Activated naive CD4-positive, alpha-beta T cell treated with anti-CD3 and anti-CD28 coated beads, Interleukin-2, amount 50 U/mL, for 24 hours (primary cell): ENCODE results near the gene GPATCH4.
"Not testable (repeated sequence)": the region's sequence is repeated elsewhere in the genome, so short reads cannot be mapped to it uniquely, and the experiment has no call there.

ENCODE experiments used
- H3K27ac Mint-ChIP-seq: one replicate; pipeline ENCODE4 v1.8.0; 2021; ENCODE audit warnings: mild to moderate bottlenecking, mixed read lengths
- H3K27me3 Mint-ChIP-seq: one replicate; pipeline ENCODE4 v1.8.0; 2021; ENCODE audit warnings: mixed read lengths
- H3K36me3 Mint-ChIP-seq: one replicate; pipeline ENCODE4 v1.8.0; 2021; ENCODE audit warnings: mixed read lengths
- H3K4me1 Mint-ChIP-seq: one replicate; pipeline ENCODE4 v1.8.0; 2021; ENCODE audit warnings: mixed read lengths
- H3K4me3 Mint-ChIP-seq: one replicate; pipeline ENCODE4 v1.8.0; 2021; ENCODE audit warnings: mild to moderate bottlenecking, mixed read lengths
- H3K9me3 Mint-ChIP-seq: one replicate; pipeline ENCODE4 v1.8.0; 2021; ENCODE audit warnings: mixed read lengths

Gene GPATCH4

GRCh38 chr1:156638189-156638985 lies 37.1 kb upstream of the GPATCH4 start:
- Mint-ChIP-seq H3K27me3 (peaks cover 63% of the 10 kb centered on the region), H3K4me1 (peaks cover 21% of the 10 kb centered on the region), H3K9me3 (no peaks in the 10 kb centered on the region), H3K36me3 (peaks cover 2% of the 10 kb centered on the region), H3K27ac (no peak overlapping the region), H3K4me3 (no peak overlapping the region)

GRCh38 chr1:156632355-156632754 lies 31.1 kb upstream of the GPATCH4 start:
- Mint-ChIP-seq H3K27me3 (peaks cover 37% of the 10 kb centered on the region), H3K27ac (no peak overlapping the region), H3K9me3 (no peaks in the 10 kb centered on the region), H3K4me3 (no peak overlapping the region), H3K36me3 (peaks cover 2% of the 10 kb centered on the region), H3K4me1 (no peaks in the 10 kb centered on the region)

- H3K9me3 Mint-ChIP-seq, H3K4me1 Mint-ChIP-seq, H3K36me3 Mint-ChIP-seq, H3K27ac Mint-ChIP-seq, H3K4me3 Mint-ChIP-seq: not testable (repeated sequence)
- H3K27me3 Mint-ChIP-seq = peaks cover 35% of the 10 kb centered on the region
Measured at GRCh38 chr1:156631152-156631551, 29.9 kb upstream of the GPATCH4 start.

GRCh38 chr1:156629823-156630449 lies 28.7 kb upstream of the GPATCH4 start:
- Mint-ChIP-seq H3K4me3 (no peak overlapping the region), H3K9me3 (no peaks in the 10 kb centered on the region), H3K36me3 (no peaks in the 10 kb centered on the region), H3K4me1 (peaks cover 7% of the 10 kb centered on the region), H3K27ac (no peak overlapping the region), H3K27me3 (peaks cover 35% of the 10 kb centered on the region)

GRCh38 chr1:156627313-156627880 lies 26.1 kb upstream of the GPATCH4 start:
- Mint-ChIP-seq H3K9me3 (no peaks in the 10 kb centered on the region), H3K4me3 (no peak overlapping the region), H3K36me3 (no peaks in the 10 kb centered on the region), H3K4me1 (peaks cover 7% of the 10 kb centered on the region), H3K27ac (no peak overlapping the region), H3K27me3 (peaks cover 28% of the 10 kb centered on the region)

GRCh38 chr1:156626079-156626438 lies 24.8 kb upstream of the GPATCH4 start:
- Mint-ChIP-seq H3K36me3 (no peaks in the 10 kb centered on the region), H3K9me3 (no peaks in the 10 kb centered on the region), H3K27me3 (peaks cover 27% of the 10 kb centered on the region), H3K27ac (no peak overlapping the region), H3K4me3 (peak overlapping the region; percentile 87), H3K4me1 (peaks cover 7% of the 10 kb centered on the region)

- peaks cover 7% of the 10 kb centered on the region for H3K4me1 Mint-ChIP-seq
- H3K27ac Mint-ChIP-seq = peak overlapping the region; percentile 43
- H3K4me3 Mint-ChIP-seq = peak overlapping the region; percentile 87
- no peaks in the 10 kb centered on the region for H3K36me3 Mint-ChIP-seq
- H3K27me3 Mint-ChIP-seq = peaks cover 28% of the 10 kb centered on the region
- H3K9me3 Mint-ChIP-seq = no peaks in the 10 kb centered on the region
Measured at GRCh38 chr1:156625436-156626078, 24.3 kb upstream of the GPATCH4 start.

GRCh38 chr1:156624814-156625435 lies 23.6 kb upstream of the GPATCH4 start:
- Mint-ChIP-seq H3K27me3 (peaks cover 31% of the 10 kb centered on the region), H3K9me3 (no peaks in the 10 kb centered on the region), H3K36me3 (no peaks in the 10 kb centered on the region), H3K27ac (no peak overlapping the region), H3K4me3 (peak overlapping the region; percentile 30), H3K4me1 (peaks cover 7% of the 10 kb centered on the region)

GRCh38 chr1:156623946-156624813 lies 22.9 kb upstream of the GPATCH4 start:
- Mint-ChIP-seq H3K4me1 (peaks cover 7% of the 10 kb centered on the region), H3K27me3 (peaks cover 32% of the 10 kb centered on the region), H3K36me3 (no peaks in the 10 kb centered on the region), H3K9me3 (no peaks in the 10 kb centered on the region), H3K27ac (no peak overlapping the region), H3K4me3 (no peak overlapping the region)

GRCh38 chr1:156622581-156623297 lies 21.5 kb upstream of the GPATCH4 start:
- peaks cover 32% of the 10 kb centered on the region for H3K27me3 Mint-ChIP-seq
- peaks cover 7% of the 10 kb centered on the region for H3K4me1 Mint-ChIP-seq
- no peaks in the 10 kb centered on the region for H3K36me3 Mint-ChIP-seq
- H3K4me3 Mint-ChIP-seq = no peak overlapping the region
- no peak overlapping the region for H3K27ac Mint-ChIP-seq
- H3K9me3 Mint-ChIP-seq = no peaks in the 10 kb centered on the region

GRCh38 chr1:156619582-156619955 lies 18.3 kb upstream of the GPATCH4 start:
- Mint-ChIP-seq H3K27ac (no peak overlapping the region), H3K36me3 (no peaks in the 10 kb centered on the region), H3K4me1 (no peaks in the 10 kb centered on the region), H3K9me3 (no peaks in the 10 kb centered on the region), H3K27me3 (peaks cover 29% of the 10 kb centered on the region), H3K4me3 (no peak overlapping the region)

- Mint-ChIP-seq H3K9me3 (no peaks in the 10 kb centered on the region), H3K4me1 (no peaks in the 10 kb centered on the region), H3K4me3 (no peak within 1 kb of the TSS), H3K27me3 (peaks cover 29% of the 10 kb centered on the region), H3K36me3 (no peaks in the 10 kb centered on the region), H3K27ac (no peak within 1 kb of the TSS)
Measured at GRCh38 chr1:156618853-156619581, 17.7 kb upstream of the GPATCH4 start, which contains the start of gene HAPLN2. Gene HAPLN2, plus strand, starts transcription at chr1:156619415. Its CDS starts 4,076 bp downstream, at chr1:156623491.

- Mint-ChIP-seq H3K9me3 (no peaks in the 10 kb centered on the region), H3K27me3 (peaks cover 23% of the 10 kb centered on the region), H3K4me1 (no peaks in the 10 kb centered on the region), H3K4me3 (no peak overlapping the region), H3K27ac (no peak overlapping the region), H3K36me3 (no peaks in the 10 kb centered on the region)
Measured at GRCh38 chr1:156616463-156616862, 15.2 kb upstream of the GPATCH4 start.

GRCh38 chr1:156615946-156616345 lies 14.7 kb upstream of the GPATCH4 start:
- no peaks in the 10 kb centered on the region for H3K36me3 Mint-ChIP-seq
- H3K4me1 Mint-ChIP-seq = no peaks in the 10 kb centered on the region
- H3K27ac Mint-ChIP-seq = no peak overlapping the region
- H3K9me3 Mint-ChIP-seq = no peaks in the 10 kb centered on the region
- peaks cover 23% of the 10 kb centered on the region for H3K27me3 Mint-ChIP-seq
- H3K4me3 Mint-ChIP-seq = no peak overlapping the region
